Thyroid gland (tissue), 4 donors: Measurements from ENCODE around the gene TNIP2. TPM values are rescaled to one million over a fixed set of nuclear protein-coding genes. Genes with fewer than 3 reads are reported as not detected.

Experiments used
- DNase-seq, 2 donors: peaks; one replicate each; pipeline ENCODE4 v3.0.0-alpha.2; 2019
- H3K27ac ChIP-seq, 3 donors: fragments of 200-600 bp; sonication (generic); 1 replicate in 2 of 3; 2 replicates in 1 of 3; pipeline ENCODE4 v1.5.1; 2016 to 2019; ENCODE audit warnings: mild to moderate bottlenecking in 1 of 3, moderate library complexity in 1 of 3
- H3K27me3 ChIP-seq: fragments of 200-600 bp; sonication (generic); one replicate; pipeline ENCODE4 v1.5.1; 2019
- H3K36me3 ChIP-seq, 2 donors: fragments of 200-600 bp; sonication (generic); one replicate each; pipeline ENCODE4 v1.5.1; 2016 to 2019
- H3K4me1 ChIP-seq, 2 donors: fragments of 200-600 bp; sonication (generic); one replicate each; pipeline ENCODE4 v1.5.1; 2017 to 2019
- H3K4me3 ChIP-seq, 3 donors: fragments of 200-600 bp; sonication (generic); replicated peaks in 1 of 3; 1 replicate in 2 of 3; 2 replicates in 1 of 3; pipeline ENCODE4 v1.5.1; 2016; ENCODE audit warnings: mild to moderate bottlenecking in 1 of 3
- H3K9me3 ChIP-seq: fragments of 200-600 bp; sonication (generic); one replicate; pipeline ENCODE4 v1.5.1; 2017
- CTCF ChIP-seq, 6 experiments: fragments of 200-600 bp in 3 of 6; fragments of 450-650 bp in 3 of 6; sonication (generic) in 3 of 6; IDR thresholded peaks; one replicate each; pipeline ENCODE4 v1.5.1; 2016 to 2019; ENCODE audit warnings: antibody characterized with exemption in 6 of 6, mild to moderate bottlenecking in 2 of 6, inconsistent platforms in 1 of 6, moderate library complexity in 1 of 6
- POLR2A ChIP-seq, 2 donors: fragments of 450-650 bp; IDR thresholded peaks; one replicate each; pipeline ENCODE4 v1.6.1; 2017; ENCODE audit warnings: antibody characterized with exemption in 2 of 2, mild to moderate bottlenecking in 2 of 2, moderate library complexity in 1 of 2
- WGBS, 2 donors: methylation state at CpG; one replicate each; pipeline ENCODE4 v1.1.5; 2017; 5-methylcytosine and 5-hydroxymethylcytosine counted together
- intact Hi-C: fragments of 100-400 bp; cut with DNase I; formaldehyde crosslinking; loops from one replicate; pipeline ENCODE4 v1.15.1; 2023
- total RNA-seq, 4 donors: library from RNA; depleted of rRNA; stranded (reverse); fragments of >200 nt; gene quantifications; one replicate each; pipeline ENCODE4 v1.2.3, GENCODE V29; 2016

TNIP2 gene
- total RNA-seq, 4 donors from 2014 or later, result 44.7 to 65.4 (median 52.2) TPM

- H3K9me3 ChIP-seq, result no peaks in the 10 kb centered on the region
- 94 to 95% methylated on average over 20 to 27 of the region's 27 CpGs for WGBS, 2 donors
- intact Hi-C loops, result no loop called here
- no peak overlapping the region for H3K27ac ChIP-seq
- no peaks in the 10 kb centered on the region for H3K27me3 ChIP-seq
- no peak overlapping the region for H3K4me3 ChIP-seq
- TF ChIP-seq POLR2A (IDR thresholded peaks at IDR 0.05) (no peak), CTCF (IDR thresholded peaks at IDR 0.05) (no peak)
- H3K36me3 ChIP-seq, result no peaks in the 10 kb centered on the region
- H3K4me1 ChIP-seq, result peaks cover 73 to 82% of the 10 kb centered on the region in 2 donors
- no peak for DNase-seq
Observed at GRCh38 chr4:2802618-2803531, 46.7 kb upstream of the TNIP2 start.

GRCh38 chr4:2800691-2801596, 44.8 kb upstream of the TNIP2 start:
- Histone ChIP-seq H3K4me1 (peaks cover 72 to 83% of the 10 kb centered on the region in 2 donors), H3K27me3 (no peaks in the 10 kb centered on the region), H3K9me3 (no peaks in the 10 kb centered on the region), H3K36me3 (no peaks in the 10 kb centered on the region), H3K27ac (peak overlapping the region; percentile 31 to 81 (median 75)), H3K4me3 (no peak overlapping the region)
- no peak for TF ChIP-seq CTCF (IDR thresholded peaks at IDR 0.05)
- TF ChIP-seq POLR2A (IDR thresholded peaks at IDR 0.05), result peak in 1 of 2 donors; percentile 9
- 27 to 41% methylated on average over 22 to 24 of the region's 29 CpGs for WGBS, 2 donors
- peak; percentile 67 to 85 for DNase-seq
- intact Hi-C loops, result no loop called here

GRCh38 chr4:2799971-2800690, 44.0 kb upstream of the TNIP2 start:
- no peak for TF ChIP-seq CTCF (IDR thresholded peaks at IDR 0.05)
- TF ChIP-seq POLR2A (IDR thresholded peaks at IDR 0.05), result no peak
- WGBS, 2 donors, result 73 to 83% methylated on average over 10 to 11 of the region's 23 CpGs
- H3K36me3 ChIP-seq, result no peaks in the 10 kb centered on the region
- intact Hi-C loops, result no loop called here
- H3K9me3 ChIP-seq, result no peaks in the 10 kb centered on the region
- peak; percentile 54 to 57 for DNase-seq
- H3K4me3 ChIP-seq, result no peak overlapping the region
- H3K4me1 ChIP-seq, result peaks cover 72 to 83% of the 10 kb centered on the region in 2 donors
- no peaks in the 10 kb centered on the region for H3K27me3 ChIP-seq
- peak overlapping the region; percentile 31 to 81 (median 75) for H3K27ac ChIP-seq

- WGBS, 2 donors, result 69 to 79% methylated on average over 5 to 9 of the region's 14 CpGs
- H3K36me3 ChIP-seq, result no peaks in the 10 kb centered on the region
- H3K4me1 ChIP-seq, result peaks cover 74 to 83% of the 10 kb centered on the region in 2 donors
- H3K27ac ChIP-seq, result peak overlapping the region in 2 of 3 donors; percentile 75 to 81
- DNase-seq, result no peak
- no peaks in the 10 kb centered on the region for H3K27me3 ChIP-seq
- no peaks in the 10 kb centered on the region for H3K9me3 ChIP-seq
- no peak overlapping the region for H3K4me3 ChIP-seq
- TF ChIP-seq CTCF (IDR thresholded peaks at IDR 0.05) (no peak), POLR2A (IDR thresholded peaks at IDR 0.05) (no peak)
- intact Hi-C loops, result no loop called here
Observed at GRCh38 chr4:2799224-2799911, 43.2 kb upstream of the TNIP2 start.
